Activated T-cell treated with anti-CD3 and anti-CD28 coated beads, Interleukin-2, amount 50 U/mL, for 72 hours (primary cell): ENCODE results near the gene PLCH1. TPM values are rescaled to one million over a fixed set of nuclear protein-coding genes. Genes with fewer than 3 reads are reported as not detected.

Experiments used
- ATAC-seq, 2 donors: fragments of 150-1000 bp; cut with Tn5 transposase; replicated peaks in 1 of 2; 2 replicates each; pipeline ENCODE4 v1.10.0; 2021; ENCODE audit warnings: moderate library complexity in 2 of 2, mild to moderate bottlenecking in 1 of 2
- DNase-seq, 2 donors: peaks; one replicate each; pipeline ENCODE4 v3.0.0; 2021 to 2022; ENCODE audit warnings: mixed read lengths in 1 of 2
- H3K27ac Mint-ChIP-seq: one replicate; pipeline ENCODE4 v1.8.0; 2022; ENCODE audit warnings: mild to moderate bottlenecking, moderate library complexity, mixed read lengths
- H3K27me3 Mint-ChIP-seq: one replicate; pipeline ENCODE4 v1.8.0; 2022; ENCODE audit warnings: low read depth, mixed read lengths
- H3K36me3 Mint-ChIP-seq, 2 donors: one replicate each; pipeline ENCODE4 v1.8.0; 2022; ENCODE audit warnings: mixed read lengths in 2 of 2, mild to moderate bottlenecking in 1 of 2; ENCODE audit not compliant: insufficient read depth in 2 of 2
- H3K4me1 Mint-ChIP-seq: one replicate; pipeline ENCODE4 v1.8.0; 2022; ENCODE audit warnings: low read depth, mixed read lengths
- H3K4me3 Mint-ChIP-seq, 2 donors: one replicate each; pipeline ENCODE4 v1.8.0; 2022; ENCODE audit warnings: mild to moderate bottlenecking in 2 of 2, mixed read lengths in 2 of 2, moderate library complexity in 2 of 2
- H3K9me3 Mint-ChIP-seq, 2 donors: one replicate each; pipeline ENCODE4 v1.8.0; 2022; ENCODE audit warnings: mixed read lengths in 2 of 2
- total RNA-seq, 2 donors: library from RNA; stranded (reverse); gene quantifications; one replicate each; pipeline ENCODE4 v1.2.3, GENCODE V29; 2022

PLCH1 gene
- total RNA-seq, 2 donors from 2014 or later = 0.14 to 1.1 TPM

DNA sequence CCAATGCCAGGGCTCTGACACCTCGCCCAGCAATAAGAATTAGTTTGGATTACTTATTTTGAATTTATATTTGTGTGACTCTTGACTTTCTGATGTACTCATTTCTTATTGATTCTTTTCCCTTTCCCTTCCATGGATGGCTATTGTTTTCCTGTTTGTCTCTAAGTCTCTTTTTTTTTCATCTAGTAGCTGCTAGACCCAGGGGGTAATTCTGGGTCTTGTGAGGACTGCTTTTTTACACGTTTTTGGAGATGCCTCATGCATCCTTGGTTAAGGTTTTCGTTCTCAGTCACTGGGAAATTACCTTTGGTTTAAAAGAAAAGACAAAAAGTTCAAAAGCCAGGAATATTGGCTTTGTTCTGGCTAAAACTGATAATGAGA is 381.2 kb downstream of the PLCH1 start:
- peaks cover 3% of the 10 kb centered on the region in 2 donors for H3K9me3 Mint-ChIP-seq
- ATAC-seq = no peak
- no peak overlapping the region for H3K27ac Mint-ChIP-seq

DNA sequence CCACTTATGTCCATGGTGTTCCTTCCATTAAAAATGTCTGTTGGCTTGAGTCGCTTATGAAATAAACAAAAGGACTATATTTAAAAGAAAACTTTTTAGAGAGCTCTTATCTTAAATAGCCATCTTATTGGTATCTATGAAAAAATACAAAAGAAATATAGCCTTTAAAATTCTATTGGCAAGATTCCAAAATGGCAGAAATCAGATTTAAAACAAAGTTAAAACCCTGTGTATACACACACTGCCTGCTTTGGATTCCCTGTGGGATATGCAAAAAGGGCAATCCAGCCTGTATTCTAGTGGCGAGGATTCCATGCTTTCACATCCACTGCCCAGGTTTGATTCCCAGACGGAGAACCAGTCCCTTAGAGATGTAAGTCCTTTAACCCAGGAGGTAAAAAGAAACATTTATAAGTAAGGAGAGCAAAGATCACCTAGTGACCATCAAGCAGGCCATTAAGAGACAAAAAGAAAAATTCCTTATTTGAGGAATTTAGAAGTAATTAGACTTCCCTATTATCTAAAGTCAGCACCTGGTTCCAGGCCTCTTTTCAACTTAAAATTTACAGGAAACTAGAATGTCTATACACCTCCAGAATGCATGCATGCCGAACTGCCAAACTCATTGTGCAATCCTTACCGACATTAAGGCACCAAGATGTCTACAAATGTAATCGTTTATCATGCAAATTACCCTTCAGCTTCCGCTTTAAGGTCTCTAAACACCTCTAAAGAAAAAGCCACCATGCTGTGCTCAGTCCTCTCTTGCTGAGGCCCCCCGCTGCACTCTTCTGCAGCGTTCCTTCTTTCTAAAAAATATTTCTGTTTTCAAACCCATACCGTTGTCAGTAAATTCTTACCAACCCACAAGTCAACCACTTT is 381.8 kb downstream of the PLCH1 start:
- DNase-seq (no peak), ATAC-seq (no peak)
- H3K9me3 Mint-ChIP-seq = peaks cover 3% of the 10 kb centered on the region in 2 donors
- peaks cover 0 to 1% of the 10 kb centered on the region in 2 donors for H3K36me3 Mint-ChIP-seq
- H3K4me1 Mint-ChIP-seq = no peaks in the 10 kb centered on the region
- H3K27me3 Mint-ChIP-seq = no peaks in the 10 kb centered on the region
- no peak overlapping the region for H3K27ac Mint-ChIP-seq
- H3K4me3 Mint-ChIP-seq = no peak overlapping the region

More for the DNA sequence above, 381.2 kb downstream of the PLCH1 start:
- no peaks in the 10 kb centered on the region for H3K27me3 Mint-ChIP-seq
- DNase-seq = no peak
- no peaks in the 10 kb centered on the region for H3K4me1 Mint-ChIP-seq
- H3K4me3 Mint-ChIP-seq = no peak overlapping the region
- peaks cover 0 to 1% of the 10 kb centered on the region in 2 donors for H3K36me3 Mint-ChIP-seq

DNA sequence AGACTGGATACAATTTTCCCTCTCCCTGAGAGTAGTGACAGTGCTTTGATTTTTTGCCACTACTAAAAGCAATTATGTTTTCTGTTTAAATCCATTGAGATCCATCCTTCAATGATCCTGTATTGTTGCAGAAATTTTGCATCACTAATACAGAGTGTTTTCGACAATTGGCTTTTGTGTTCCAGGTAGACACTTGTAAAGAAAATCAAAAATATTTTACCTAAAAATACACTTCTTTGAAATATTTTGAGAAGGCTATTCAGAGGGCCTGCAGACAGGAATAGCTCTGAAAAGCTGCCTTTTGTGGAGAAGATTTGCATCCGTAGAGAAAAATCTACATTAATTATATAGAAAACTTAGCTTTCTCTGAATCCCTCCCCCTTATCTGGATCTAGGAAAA is 384.6 kb downstream of the PLCH1 start:
- DNase-seq (no peak), ATAC-seq (no peak)
- no peak overlapping the region for H3K4me3 Mint-ChIP-seq

GRCh38 chr3:155356594-155357370 is 388.1 kb downstream of the PLCH1 start:
- Mint-ChIP-seq H3K27ac (no peak overlapping the region), H3K36me3 (no peaks in the 10 kb centered on the region), H3K4me1 (no peaks in the 10 kb centered on the region), H3K9me3 (no peaks in the 10 kb centered on the region), H3K4me3 (no peak overlapping the region), H3K27me3 (peaks cover 12% of the 10 kb centered on the region)
- ATAC-seq = no peak
- no peak for DNase-seq

More for the DNA sequence above, 384.6 kb downstream of the PLCH1 start:
- peaks cover 0 to 1% of the 10 kb centered on the region in 2 donors for H3K36me3 Mint-ChIP-seq
- peaks cover 3% of the 10 kb centered on the region in 2 donors for H3K9me3 Mint-ChIP-seq
- no peak overlapping the region for H3K27ac Mint-ChIP-seq
- H3K27me3 Mint-ChIP-seq = peaks cover 9% of the 10 kb centered on the region
- no peaks in the 10 kb centered on the region for H3K4me1 Mint-ChIP-seq

GRCh38 chr3:155354658-155355057 is 390.2 kb downstream of the PLCH1 start:
- H3K27me3 Mint-ChIP-seq = peaks cover 12% of the 10 kb centered on the region
- no peaks in the 10 kb centered on the region for H3K4me1 Mint-ChIP-seq
- DNase-seq = no peak
- no peak for ATAC-seq
- no peak overlapping the region for H3K4me3 Mint-ChIP-seq
- H3K9me3 Mint-ChIP-seq = no peaks in the 10 kb centered on the region
- H3K36me3 Mint-ChIP-seq = no peaks in the 10 kb centered on the region
- H3K27ac Mint-ChIP-seq = no peak overlapping the region

DNA sequence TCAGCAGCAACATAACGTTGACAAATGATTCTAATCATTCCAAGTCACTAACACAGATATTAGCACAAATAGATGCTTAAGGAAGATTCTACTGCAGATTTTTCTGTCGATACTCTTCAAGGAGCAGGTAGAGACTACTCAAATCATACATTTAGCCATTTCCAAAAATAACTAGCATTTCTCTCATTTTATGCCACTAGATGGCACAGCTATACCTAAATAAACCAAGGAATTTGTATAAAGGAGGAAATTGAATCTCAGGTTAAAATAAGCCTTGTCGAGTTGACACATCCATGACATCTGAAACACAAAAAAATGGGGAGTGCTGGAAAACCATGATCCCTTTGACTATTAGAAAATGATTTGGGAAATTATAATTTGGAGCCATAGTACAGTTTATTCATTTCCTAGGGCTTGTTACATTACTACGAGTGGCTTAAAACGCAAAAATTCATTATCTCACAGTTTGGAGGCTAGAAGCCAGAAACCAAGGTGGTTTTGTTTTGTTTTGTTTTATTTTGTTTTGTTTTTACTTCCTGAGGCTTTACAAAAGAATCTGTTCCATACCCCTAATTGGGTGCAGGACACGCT is 391.9 kb downstream of the PLCH1 start:
- no peak overlapping the region for H3K27ac Mint-ChIP-seq
- no peaks in the 10 kb centered on the region for H3K36me3 Mint-ChIP-seq
- ATAC-seq (no peak), DNase-seq (no peak)
- no peaks in the 10 kb centered on the region for H3K9me3 Mint-ChIP-seq
- no peaks in the 10 kb centered on the region for H3K4me1 Mint-ChIP-seq
- peaks cover 12% of the 10 kb centered on the region for H3K27me3 Mint-ChIP-seq
- no peak overlapping the region for H3K4me3 Mint-ChIP-seq

DNA sequence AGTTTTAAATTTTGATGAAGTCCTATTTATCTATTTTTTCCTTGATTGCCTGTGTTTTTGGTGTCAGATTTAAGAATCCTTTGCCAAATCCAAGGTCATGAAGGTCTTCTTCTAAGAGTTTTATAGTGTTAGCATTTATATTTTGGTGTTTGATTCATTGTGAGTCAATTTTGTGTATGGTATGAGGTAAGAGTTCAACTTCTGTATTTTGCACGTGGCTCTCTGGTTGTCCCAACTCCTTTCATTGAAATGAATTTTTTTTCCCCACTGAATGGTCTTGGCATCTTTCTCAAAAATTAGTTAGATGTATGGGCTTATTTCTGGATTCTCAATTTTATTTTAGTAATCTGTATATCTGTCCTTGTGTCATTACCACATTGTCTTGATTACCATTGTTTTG is 394.3 kb downstream of the PLCH1 start:
- DNase-seq = no peak
- no peak overlapping the region for H3K27ac Mint-ChIP-seq
- no peak overlapping the region for H3K4me3 Mint-ChIP-seq
- H3K9me3 Mint-ChIP-seq = no peaks in the 10 kb centered on the region
- peaks cover 6% of the 10 kb centered on the region for H3K27me3 Mint-ChIP-seq
- ATAC-seq = no peak
- no peaks in the 10 kb centered on the region for H3K4me1 Mint-ChIP-seq
- H3K36me3 Mint-ChIP-seq = no peaks in the 10 kb centered on the region

DNA sequence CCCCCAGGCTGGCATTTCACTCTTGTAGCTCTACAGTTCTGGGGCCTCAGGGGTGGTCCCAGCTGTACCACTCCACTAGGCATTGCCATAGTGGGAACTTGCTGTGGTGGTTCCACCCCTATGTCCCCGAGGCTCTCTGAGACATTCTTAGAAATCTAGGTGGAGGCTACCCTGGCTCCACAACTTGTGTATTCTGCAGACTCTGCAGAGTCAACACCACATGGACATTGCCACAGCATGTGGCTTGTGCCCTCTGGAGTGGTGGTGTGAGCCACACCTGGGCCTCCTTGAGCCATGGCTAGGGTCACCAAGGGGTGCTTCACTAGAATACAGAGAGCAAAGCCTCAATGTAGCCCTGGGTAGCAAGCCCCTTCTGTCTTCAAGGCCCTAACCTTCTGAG is 397.0 kb downstream of the PLCH1 start:
- ATAC-seq (no peak), DNase-seq (no peak)
- Mint-ChIP-seq H3K27ac (no peak overlapping the region), H3K9me3 (no peaks in the 10 kb centered on the region), H3K36me3 (no peaks in the 10 kb centered on the region), H3K4me1 (no peaks in the 10 kb centered on the region), H3K4me3 (no peak overlapping the region), H3K27me3 (no peaks in the 10 kb centered on the region)

- Mint-ChIP-seq H3K27me3 (peaks cover 6% of the 10 kb centered on the region), H3K9me3 (no peaks in the 10 kb centered on the region), H3K27ac (no peak overlapping the region), H3K4me1 (peaks cover 10% of the 10 kb centered on the region), H3K36me3 (no peaks in the 10 kb centered on the region), H3K4me3 (no peak overlapping the region)
- DNase-seq (no peak), ATAC-seq (no peak)
Observed at GRCh38 chr3:155342344-155342743, 402.5 kb downstream of the PLCH1 start.

DNA sequence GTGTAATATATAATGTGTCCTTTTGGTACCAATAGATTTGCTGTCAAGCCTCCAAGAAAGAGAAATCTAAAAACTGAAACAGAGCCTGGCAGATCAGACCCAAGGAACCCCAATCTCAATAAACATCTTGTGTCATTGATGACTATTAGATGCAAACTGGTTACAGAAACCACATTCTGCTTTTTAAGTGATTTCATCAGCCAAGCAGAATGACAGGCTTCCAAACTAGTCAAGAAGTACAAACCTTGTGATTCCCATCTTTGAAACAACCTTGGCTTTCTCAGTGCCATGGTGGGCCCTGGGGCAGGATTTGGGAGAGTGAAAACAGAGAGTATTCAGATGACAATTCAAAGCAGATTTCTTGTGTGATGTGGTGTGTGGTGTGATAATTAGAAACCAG is 405.8 kb downstream of the PLCH1 start:
- H3K4me3 Mint-ChIP-seq = no peak overlapping the region
- no peaks in the 10 kb centered on the region for H3K9me3 Mint-ChIP-seq
- peaks cover 24% of the 10 kb centered on the region for H3K4me1 Mint-ChIP-seq

DNA sequence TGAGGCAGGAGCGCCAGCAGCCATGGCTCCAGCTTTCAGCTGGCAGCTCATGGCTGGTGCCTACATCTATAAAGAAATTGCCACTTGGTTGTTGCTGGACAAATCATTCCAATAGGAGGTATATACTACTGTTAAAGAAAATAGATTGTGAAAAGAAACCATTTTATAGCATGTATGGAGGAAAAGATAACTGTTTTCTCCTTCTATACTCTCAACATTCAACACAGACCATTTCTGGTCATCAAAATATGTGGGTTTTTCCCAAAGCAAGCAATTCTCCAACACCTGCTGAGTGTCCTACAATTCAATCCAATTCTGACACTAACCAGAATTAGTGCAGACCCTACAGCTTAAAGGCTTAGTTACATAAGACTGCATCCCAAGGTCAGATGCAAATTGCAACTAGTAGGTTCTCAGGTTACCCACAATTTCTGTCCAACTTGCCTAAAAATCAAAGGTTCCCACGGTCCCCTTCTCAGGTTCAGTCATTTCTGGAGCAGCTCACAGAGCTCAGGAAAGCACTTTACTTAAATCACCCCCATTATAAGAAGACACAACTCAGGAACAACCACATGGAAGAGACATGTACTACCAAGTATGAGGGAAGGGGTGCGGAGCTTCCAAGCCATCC is 409.0 kb downstream of the PLCH1 start:
- Mint-ChIP-seq H3K27ac (no peak overlapping the region), H3K27me3 (peaks cover 6% of the 10 kb centered on the region), H3K9me3 (no peaks in the 10 kb centered on the region), H3K36me3 (no peaks in the 10 kb centered on the region), H3K4me1 (peaks cover 24% of the 10 kb centered on the region), H3K4me3 (no peak overlapping the region)
- no peak for ATAC-seq
- DNase-seq = no peak

More for the DNA sequence above, 405.8 kb downstream of the PLCH1 start:
- Mint-ChIP-seq H3K27ac (peak overlapping the region; percentile 62), H3K27me3 (peaks cover 6% of the 10 kb centered on the region), H3K36me3 (no peaks in the 10 kb centered on the region)
- ATAC-seq (no peak), DNase-seq (no peak)

- Mint-ChIP-seq H3K4me1 (peaks cover 24% of the 10 kb centered on the region), H3K9me3 (no peaks in the 10 kb centered on the region), H3K27ac (no peak overlapping the region), H3K36me3 (no peaks in the 10 kb centered on the region), H3K27me3 (peaks cover 6% of the 10 kb centered on the region), H3K4me3 (no peak overlapping the region)
- peak; percentile 10 to 15 for DNase-seq
- ATAC-seq = peak; percentile 73 to 79
Observed at GRCh38 chr3:155334914-155335723, 409.8 kb downstream of the PLCH1 start.
